Hippocampal formation (tissue), 2 donors: ENCODE data around the gene PDGFC.

Experiments used
- DNase-seq, 2 donors: peaks; one replicate each; lab custom pipeline; 2025; lab: John Stamatoyannopoulos, UW

PDGFC gene

GRCh38 chr4:156974264-156974663, 2.7 kb upstream of the PDGFC start:
- no peak for DNase-seq

GRCh38 chr4:156972379-156973015, 898 bp upstream of the PDGFC start:
- no peak for DNase-seq

- DNase-seq: peak in 1 of 2 donors; percentile 50
These were observed 379 bp downstream of the PDGFC start for GRCh38 chr4:156971165-156971675.

- DNase-seq: peak; percentile 36 to 55
These were observed 966 bp downstream of the PDGFC start for GRCh38 chr4:156970501-156971164.

- DNase-seq: no peak
These were observed 1.7 kb downstream of the PDGFC start for GRCh38 chr4:156969911-156970310.

- no peak for DNase-seq
These were observed 2.5 kb downstream of the PDGFC start for GRCh38 chr4:156969101-156969500.

- peak; percentile 44 to 74 for DNase-seq
These were observed 3.1 kb downstream of the PDGFC start for GRCh38 chr4:156968479-156968984.

- DNase-seq: no peak
These were observed 4.8 kb downstream of the PDGFC start for GRCh38 chr4:156966836-156967235.

GRCh38 chr4:156963419-156963818, 8.2 kb downstream of the PDGFC start:
- DNase-seq: no peak

GRCh38 chr4:156962528-156962974, 9.0 kb downstream of the PDGFC start:
- DNase-seq: no peak

- DNase-seq: no peak
These were observed 9.6 kb downstream of the PDGFC start for GRCh38 chr4:156962058-156962358.

GRCh38 chr4:156961196-156962057, 10.2 kb downstream of the PDGFC start:
- DNase-seq: no peak

- no peak for DNase-seq
These were observed 12.3 kb downstream of the PDGFC start for GRCh38 chr4:156959298-156959702.

- DNase-seq: no peak
These were observed 13.1 kb downstream of the PDGFC start for GRCh38 chr4:156958276-156959074.

- DNase-seq: no peak
These were observed 14.0 kb downstream of the PDGFC start for GRCh38 chr4:156957556-156957955.

- DNase-seq: no peak
These were observed 14.7 kb downstream of the PDGFC start for GRCh38 chr4:156956826-156957368.

GRCh38 chr4:156956359-156956758, 15.2 kb downstream of the PDGFC start:
- DNase-seq: no peak

- no peak for DNase-seq
These were observed 17.0 kb downstream of the PDGFC start for GRCh38 chr4:156954587-156954986.

GRCh38 chr4:156953951-156954350, 17.6 kb downstream of the PDGFC start:
- DNase-seq: no peak

GRCh38 chr4:156953001-156953400, 18.6 kb downstream of the PDGFC start:
- DNase-seq: no peak

GRCh38 chr4:156952078-156952759, 19.4 kb downstream of the PDGFC start:
- no peak for DNase-seq
